Head of caudate nucleus (tissue), 42 donors: Measurements from ENCODE around the gene BAG1.
A peak's percentile ranks its signal among the peaks of the same experiment; 100 is the strongest.

Experiments used
- DNase-seq, 42 donors: peaks; one replicate each; pipeline versions ENCODE4 v3.0.0 to v3.0.0-alpha.2; 2020 to 2021; ENCODE audit warnings: mixed read lengths in 7 of 42
- intact Hi-C: fragments of 100-400 bp; cut with DNase I; formaldehyde crosslinking; loops from one replicate; pipeline ENCODE4 v1.15.0; 2022

The BAG1 gene

GRCh38 chr9:33228606-33229005, 35.9 kb downstream of the BAG1 start:
- DNase-seq = no peak
- intact Hi-C loops = loop anchor here (5.0 kb wide), 1 partner anchor 146 kb away; no protein-coding TSS in a partner anchor

GRCh38 chr9:33227741-33228140, 36.8 kb downstream of the BAG1 start:
- intact Hi-C loops = loop anchor here (5.0 kb wide), 1 partner anchor 145 kb away; no protein-coding TSS in a partner anchor
- DNase-seq = no peak

GRCh38 chr9:33227008-33227398, 37.5 kb downstream of the BAG1 start:
- DNase-seq = peak in 10 of 42 donors; percentile 5 to 46 (median 16)
- intact Hi-C loops = loop anchor here (5.0 kb wide), 1 partner anchor 145 kb away; no protein-coding TSS in a partner anchor

GRCh38 chr9:33225319-33226147, 39.0 kb downstream of the BAG1 start:
- intact Hi-C loops = loop anchor here (5.0 kb wide), 1 partner anchor 143 kb away; no protein-coding TSS in a partner anchor
- peak in 37 of 42 donors; percentile 18 to 89 (median 70) for DNase-seq

- intact Hi-C loops = no loop called here
- no peak for DNase-seq
Measured at GRCh38 chr9:33223696-33224095, 40.8 kb downstream of the BAG1 start.

- intact Hi-C loops = no loop called here
- DNase-seq = no peak
Measured at GRCh38 chr9:33222031-33222430, 42.5 kb downstream of the BAG1 start.

- DNase-seq = no peak
- intact Hi-C loops = no loop called here
Measured at GRCh38 chr9:33221568-33221884, 43.0 kb downstream of the BAG1 start.

- intact Hi-C loops = no loop called here
- peak in 3 of 42 donors; percentile 11 to 42 (median 38) for DNase-seq
Measured at GRCh38 chr9:33220681-33221567, 43.6 kb downstream of the BAG1 start.

GRCh38 chr9:33211695-33212393, 52.7 kb downstream of the BAG1 start:
- DNase-seq = peak in 5 of 42 donors; percentile 10 to 47 (median 30)
- intact Hi-C loops = no loop called here

- intact Hi-C loops = no loop called here
Measured at GRCh38 chr9:33210006-33210715, 54.3 kb downstream of the BAG1 start.

GRCh38 chr9:33209394-33209793, 55.1 kb downstream of the BAG1 start:
- intact Hi-C loops = no loop called here
- no peak for DNase-seq

More at GRCh38 chr9:33210006-33210715, 54.3 kb downstream of the BAG1 start:
- DNase-seq = no peak

- peak in 19 of 42 donors; percentile 6 to 54 (median 31) for DNase-seq
Measured at GRCh38 chr9:33202552-33203201, 61.8 kb downstream of the BAG1 start.

More at GRCh38 chr9:33202552-33203201, 61.8 kb downstream of the BAG1 start:
- intact Hi-C loops = no loop called here
